SK-N-SH treated with all-trans-retinoic acid at 6 μM for 48 hours (cell line): ENCODE data around the gene SRPK2.

ENCODE experiments used
- ARNTL ChIP-seq: fragments of 450-650 bp; formaldehyde crosslinking; IDR thresholded peaks from 2 replicates; pipeline ENCODE4 v1.5.0; 2020; ENCODE audit warnings: low read depth, mild to moderate bottlenecking, moderate library complexity, borderline replicate concordance
- RARB ChIP-seq: fragments of 250-450 bp; sonication (Bioruptor Pico); IDR thresholded peaks from 2 replicates; pipeline ENCODE4 v1.8.0; 2021; ENCODE audit warnings: mild to moderate bottlenecking, moderate library complexity
- SNAI2 ChIP-seq: fragments of 250-450 bp; sonication (Bioruptor Pico); IDR thresholded peaks from 2 replicates; pipeline ENCODE4 v1.5.0; 2020; ENCODE audit warnings: mild to moderate bottlenecking, moderate library complexity
- TCF4 ChIP-seq: fragments of 250-450 bp; sonication (Bioruptor Pico); IDR thresholded peaks from 2 replicates; pipeline ENCODE4 v1.8.0; 2021; ENCODE audit warnings: mild to moderate bottlenecking, moderate library complexity, borderline replicate concordance
- TOX ChIP-seq: fragments of 250-450 bp; sonication (Bioruptor Pico); IDR thresholded peaks from 2 replicates; pipeline ENCODE4 v1.8.0; 2021; ENCODE audit warnings: mild to moderate bottlenecking, moderate library complexity, borderline replicate concordance
- ZFP30 ChIP-seq: fragments of 450-650 bp; formaldehyde crosslinking; IDR thresholded peaks from 2 replicates; pipeline ENCODE4 v1.5.0; 2022; ENCODE audit warnings: mild to moderate bottlenecking, moderate library complexity
- ZNF70 ChIP-seq: fragments of 450-650 bp; formaldehyde crosslinking; IDR thresholded peaks from 2 replicates; pipeline ENCODE4 v1.5.0; 2020; ENCODE audit warnings: mild to moderate bottlenecking, moderate library complexity
- TF ChIP-seq, protein P1 (sequence below): fragments of 250-450 bp; sonication (Bioruptor Pico); IDR thresholded peaks from 2 replicates; pipeline ENCODE4 v1.8.0; 2020; ENCODE audit warnings: mild to moderate bottlenecking, moderate library complexity, borderline replicate concordance
- TF ChIP-seq, protein P2 (sequence below): fragments of 250-450 bp; sonication (Bioruptor Pico); IDR thresholded peaks from 2 replicates; pipeline ENCODE4 v1.5.1; 2021; ENCODE audit warnings: mild to moderate bottlenecking, moderate library complexity

DNA sequence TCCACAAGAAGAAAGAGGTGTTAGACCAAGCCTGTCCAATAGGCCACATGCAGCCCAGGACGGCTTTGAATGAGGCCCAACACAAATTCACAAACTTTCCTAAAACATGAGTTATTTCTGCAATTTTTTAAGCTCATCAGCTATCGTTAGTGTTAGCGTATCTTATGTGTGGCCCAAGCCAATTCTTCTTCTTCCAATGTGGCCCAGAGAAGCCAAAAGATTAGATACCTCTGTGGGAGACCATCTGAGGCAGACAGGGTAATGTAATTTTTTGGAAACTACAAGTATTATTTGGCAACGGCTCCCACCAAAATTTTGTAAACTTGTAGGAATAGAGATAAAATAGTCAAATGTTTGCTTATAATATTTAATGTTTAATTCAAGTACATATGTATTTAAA, 153.8 kb downstream of the SRPK2 start:
- no peak for TF ChIP-seq TOX
- no peak for TF ChIP-seq ZFP30 (CRISPR knock-in tag)
- TF ChIP-seq RARB (CRISPR knock-in tag) = no peak
- no peak for TF ChIP-seq ZNF70 (CRISPR knock-in tag)
- TF ChIP-seq, protein P1, sequence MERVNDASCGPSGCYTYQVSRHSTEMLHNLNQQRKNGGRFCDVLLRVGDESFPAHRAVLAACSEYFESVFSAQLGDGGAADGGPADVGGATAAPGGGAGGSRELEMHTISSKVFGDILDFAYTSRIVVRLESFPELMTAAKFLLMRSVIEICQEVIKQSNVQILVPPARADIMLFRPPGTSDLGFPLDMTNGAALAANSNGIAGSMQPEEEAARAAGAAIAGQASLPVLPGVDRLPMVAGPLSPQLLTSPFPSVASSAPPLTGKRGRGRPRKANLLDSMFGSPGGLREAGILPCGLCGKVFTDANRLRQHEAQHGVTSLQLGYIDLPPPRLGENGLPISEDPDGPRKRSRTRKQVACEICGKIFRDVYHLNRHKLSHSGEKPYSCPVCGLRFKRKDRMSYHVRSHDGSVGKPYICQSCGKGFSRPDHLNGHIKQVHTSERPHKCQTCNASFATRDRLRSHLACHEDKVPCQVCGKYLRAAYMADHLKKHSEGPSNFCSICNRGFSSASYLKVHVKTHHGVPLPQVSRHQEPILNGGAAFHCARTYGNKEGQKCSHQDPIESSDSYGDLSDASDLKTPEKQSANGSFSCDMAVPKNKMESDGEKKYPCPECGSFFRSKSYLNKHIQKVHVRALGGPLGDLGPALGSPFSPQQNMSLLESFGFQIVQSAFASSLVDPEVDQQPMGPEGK (CRISPR knock-in tag) = no peak
- TF ChIP-seq TCF4 (CRISPR knock-in tag) = no peak
- TF ChIP-seq SNAI2 (CRISPR knock-in tag) = no peak
- TF ChIP-seq, protein P2, sequence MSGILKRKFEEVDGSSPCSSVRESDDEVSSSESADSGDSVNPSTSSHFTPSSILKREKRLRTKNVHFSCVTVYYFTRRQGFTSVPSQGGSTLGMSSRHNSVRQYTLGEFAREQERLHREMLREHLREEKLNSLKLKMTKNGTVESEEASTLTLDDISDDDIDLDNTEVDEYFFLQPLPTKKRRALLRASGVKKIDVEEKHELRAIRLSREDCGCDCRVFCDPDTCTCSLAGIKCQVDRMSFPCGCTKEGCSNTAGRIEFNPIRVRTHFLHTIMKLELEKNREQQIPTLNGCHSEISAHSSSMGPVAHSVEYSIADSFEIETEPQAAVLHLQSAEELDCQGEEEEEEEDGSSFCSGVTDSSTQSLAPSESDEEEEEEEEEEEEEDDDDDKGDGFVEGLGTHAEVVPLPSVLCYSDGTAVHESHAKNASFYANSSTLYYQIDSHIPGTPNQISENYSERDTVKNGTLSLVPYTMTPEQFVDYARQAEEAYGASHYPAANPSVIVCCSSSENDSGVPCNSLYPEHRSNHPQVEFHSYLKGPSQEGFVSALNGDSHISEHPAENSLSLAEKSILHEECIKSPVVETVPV (CRISPR knock-in tag) = no peak
- TF ChIP-seq ARNTL = no peak
